HepG2 (cell line): Measurements from ENCODE around the gene BANP. TPM values are rescaled to one million over a fixed set of nuclear protein-coding genes. Genes with fewer than 3 reads are reported as not detected.

Experiments
- ATAC-seq: fragments of 200-7000 bp; cut with Tn5 transposase; 3 replicates; pipeline ENCODE4 v1.9.1; 2020; ENCODE audit warnings: mild to moderate bottlenecking, moderate library complexity
- BruUV-seq: library from RNA; stranded (reverse); fragments of 400-500 nt; replicated peaks from 2 replicates; lab custom pipeline; 2021; lab: Mats Ljungman, UMichigan
- CTCF ChIA-PET: fragments of 300-600 bp; formaldehyde crosslinking; extraction: SDS; loops from one replicate; lab custom pipeline; 2021; ENCODE audit warnings: low total read pairs, inconsistent platforms, low intra/inter-chr PET ratio; lab: Yijun Ruan, JAX
- POLR2A ChIA-PET: fragments of 350-600 bp; sonication (Branson Sonifier 250); formaldehyde crosslinking; loops from one replicate; lab custom pipeline; 2020; ENCODE audit warnings: antibody characterized with exemption, inconsistent platforms; lab: Yijun Ruan, JAX
- DNase-seq: peaks from one replicate; pipeline ENCODE4 v3.0.0-alpha.2; 2015; ENCODE audit warnings: low spot score
- FAIRE-seq: peaks from 3 replicates; lab custom pipeline; 2011; peaks lifted over from hg19 to GRCh38; lab: Jason Lieb, UNC
- H2AFZ ChIP-seq: one replicate; pipeline ENCODE4 v1.6.1; 2011; ENCODE audit warnings: low read length, inconsistent platforms
- H3K27ac ChIP-seq: fragments of 300-600 bp; 3 replicates; pipeline ENCODE4 v1.8.0; 2011; ENCODE audit warnings: mixed run types, mild to moderate bottlenecking, mixed read lengths, low read length, inconsistent platforms; ENCODE audit not compliant: insufficient read depth; ENCODE audit errors: extremely low read length
- H3K27me3 ChIP-seq, 2 experiments: fragments of 200-600 bp in 1 of 2; 2 replicates in 1 of 2; 3 replicates in 1 of 2; pipeline versions ENCODE4 v1.6.0 to v1.8.0; 2011; ENCODE audit warnings: low read length in 2 of 2, mild to moderate bottlenecking in 2 of 2, moderate library complexity in 2 of 2, inconsistent platforms in 1 of 2; ENCODE audit not compliant: insufficient read depth in 2 of 2, control insufficient read depth in 1 of 2
- H3K36me3 ChIP-seq, 2 experiments: fragments of 200-600 bp in 1 of 2; replicated peaks in 1 of 2; 2 replicates in 1 of 2; 3 replicates in 1 of 2; pipeline versions ENCODE4 v1.5.1 to v1.8.0; 2011; ENCODE audit warnings: low read length in 2 of 2, inconsistent platforms in 1 of 2; ENCODE audit not compliant: insufficient read depth in 2 of 2, control insufficient read depth in 1 of 2
- H3K4me1 ChIP-seq: 2 replicates; pipeline ENCODE4 v1.5.1; 2012; ENCODE audit warnings: low read length, inconsistent platforms; ENCODE audit not compliant: insufficient read depth
- H3K4me2 ChIP-seq: 2 replicates; pipeline ENCODE4 v1.6.0; 2011; ENCODE audit warnings: low read depth, low read length, inconsistent platforms
- H3K4me3 ChIP-seq, 3 experiments: fragments of 200-600 bp in 1 of 3; sonication (generic), shearing (Covaris generic) in 1 of 3; replicated peaks in 1 of 3; 2 replicates each; pipeline ENCODE4 v1.5.1; 2011 to 2016; ENCODE audit warnings: low read length in 3 of 3, inconsistent platforms in 2 of 3, low read depth in 2 of 3, mild to moderate bottlenecking in 2 of 3, control low read depth in 1 of 3, mixed read lengths in 1 of 3; ENCODE audit not compliant: insufficient read depth in 1 of 3
- H3K79me2 ChIP-seq: one replicate; pipeline ENCODE4 v1.6.1; 2011; ENCODE audit warnings: low read length, inconsistent platforms; ENCODE audit not compliant: insufficient read depth
- H3K9ac ChIP-seq: 2 replicates; pipeline ENCODE4 v1.6.0; 2011; ENCODE audit warnings: mild to moderate bottlenecking, low read depth, low read length, inconsistent platforms; ENCODE audit not compliant: insufficient read depth
- H3K9me3 ChIP-seq: 2 replicates; pipeline ENCODE4 v1.5.1; 2012; ENCODE audit warnings: mild to moderate bottlenecking, low read length
- H4K20me1 ChIP-seq: 2 replicates; pipeline ENCODE4 v1.6.0; 2011; ENCODE audit warnings: inconsistent platforms, mild to moderate bottlenecking, low read length, moderate library complexity; ENCODE audit not compliant: insufficient read depth
- AKNA ChIP-seq: sonication (generic); formaldehyde crosslinking; IDR thresholded peaks from 2 replicates; pipeline ENCODE4 v1.4.0; 2020; ENCODE audit warnings: missing genetic modification reagents, borderline replicate concordance
- HDAC1 ChIP-seq: sonication (generic); formaldehyde crosslinking; IDR thresholded peaks from 2 replicates; pipeline ENCODE4 v1.5.1; 2020; ENCODE audit warnings: mild to moderate bottlenecking, missing genetic modification reagents
- HNF1A ChIP-seq, 2 experiments: sonication (generic) in 1 of 2; formaldehyde crosslinking in 1 of 2; IDR thresholded peaks; 2 replicates each; pipeline versions ENCODE4 v1.4.0 to v1.6.1; 2016 to 2020; ENCODE audit warnings: borderline replicate concordance in 1 of 2, low read depth in 1 of 2, mild to moderate bottlenecking in 1 of 2, missing genetic modification reagents in 1 of 2
- NFYC ChIP-seq: IDR thresholded peaks from 2 replicates; pipeline ENCODE4 v1.6.1; 2016; ENCODE audit warnings: missing genetic modification reagents, missing compliant biosample characterization
- REL ChIP-seq: sonication (generic); formaldehyde crosslinking; conservative IDR thresholded peaks from 2 replicates; pipeline ENCODE4 v1.8.0; 2022; ENCODE audit warnings: mild to moderate bottlenecking, missing genetic modification reagents, moderate library complexity
- SKI ChIP-seq: fragments of 450-650 bp; IDR thresholded peaks from one replicate; pipeline ENCODE4 v1.6.1; 2018; ENCODE audit warnings: mild to moderate bottlenecking; ENCODE audit not compliant: partially characterized antibody
- ZBTB3 ChIP-seq: sonication (generic); formaldehyde crosslinking; IDR thresholded peaks from 2 replicates; pipeline ENCODE4 v1.4.0; 2020; ENCODE audit warnings: low read depth, mild to moderate bottlenecking, moderate library complexity, missing genetic modification reagents, borderline replicate concordance
- ZNF710 ChIP-seq: sonication (generic); formaldehyde crosslinking; IDR thresholded peaks from 2 replicates; pipeline ENCODE4 v1.5.0; 2020; ENCODE audit warnings: mild to moderate bottlenecking, missing genetic modification reagents, borderline replicate concordance
- ZNF780A ChIP-seq: sonication (generic); formaldehyde crosslinking; IDR thresholded peaks from 2 replicates; pipeline ENCODE4 v1.8.0; 2022; ENCODE audit warnings: mild to moderate bottlenecking, missing genetic modification reagents, moderate library complexity
- ZNF792 ChIP-seq: IDR thresholded peaks from 2 replicates; pipeline ENCODE4 v1.6.1; 2016
- ZSCAN9 ChIP-seq: IDR thresholded peaks from 2 replicates; pipeline ENCODE4 v1.6.1; 2016; ENCODE audit warnings: borderline replicate concordance
- WGBS: methylation state at CpG from one replicate; pipeline ENCODE4 v1.1.6; 2017; ENCODE audit warnings: low lambda C conversion rate; 5-methylcytosine and 5-hydroxymethylcytosine counted together
- in situ Hi-C: cut with HindIII; loops from 2 replicates; pipeline ENCODE4 v1.10.0; 2017; ENCODE audit warnings: low pct_unique_long_range_greater_than_20kb; ENCODE audit not compliant: extremely low pct_ligation_motif_present
- intact Hi-C: fragments of 100-400 bp; cut with micrococcal nuclease; formaldehyde crosslinking; loops from one replicate; pipeline ENCODE4 v1.10.0; 2022; ENCODE audit not compliant: unreplicated experiment
- polyA plus RNA-seq, 8 experiments: library from polyadenylated mRNA; depleted of rRNA in 3 of 8; stranded (reverse) in 7 of 8; unstranded in 1 of 8; fragments of >200 nt; fragmentation: Illumina TruSeq in 4 of 8; extraction: Trizol in 4 of 8; gene quantifications; 2 replicates each; pipeline versions ENCODE4 v1.2.1 to v1.2.3, GENCODE V29; 2011 to 2016; ENCODE audit warnings: low read depth in 4 of 8, missing spikeins in 1 of 8, mixed read lengths in 1 of 8; ENCODE audit not compliant: insufficient read depth in 1 of 8
- total RNA-seq, 5 experiments: library from RNA; depleted of rRNA; stranded (reverse); fragments of >200 nt; fragmentation: Illumina TruSeq; extraction: Trizol; gene quantifications; 2 replicates each; pipeline ENCODE4 v1.2.3, GENCODE V29; 2016; ENCODE audit warnings: low read depth in 1 of 5

BANP gene
- total and polyA plus RNA-seq, 2 of the 13 experiments (the other 11 are each of a cell fraction or from before 2014, with no cell fraction given): 20.2 to 23.8 TPM

- Histone ChIP-seq H3K79me2 (peaks cover 25% of the 10 kb centered on the region), H4K20me1 (0 out of 2 replicates have a peak, but pooled peaks cover 5% of the 10 kb centered on the region), H3K27ac (peak overlapping the region; percentile 84), H3K4me3 (peak overlapping the region; percentile 51 to 66 (median 65)), H2AFZ (peak overlapping the region; percentile 97), H3K36me3 (peaks cover 0 to 11% of the 10 kb centered on the region in 2 experiments; a peak in 2 of 5 replicates), H3K4me1 (peaks cover 81% of the 10 kb centered on the region), H3K9ac (peak overlapping the region; percentile 86), H3K27me3 (no peaks in the 10 kb centered on the region), H3K4me2 (peak overlapping the region; percentile 94), H3K9me3 (no peaks in the 10 kb centered on the region)
- DNase-seq (peak; percentile 81), FAIRE-seq (peak; percentile 78), ATAC-seq (peak; percentile 13)
- ChIA-PET POLR2A (interaction anchor here (0.8 to 6.0 kb wide), 7 partner anchors 9 to 183 kb away, joined by 4 to 110 read pairs (median 6); partner anchors contain the start of genes CA5A and KLHDC4), CTCF (no interaction called here)
- no TSS peak for BruUV-seq
- intact Hi-C loops (no loop called here), in situ Hi-C loops (no loop called here)
- 12% methylated on average over 16 of the region's 16 CpGs for WGBS
- TF ChIP-seq AKNA (CRISPR knock-in tag) (no peak), ZNF780A (CRISPR knock-in tag) (no peak), SKI (no peak), HNF1A (IDR thresholded peaks at IDR 0.05; ENCODE audit: low read depth) (no peak), HNF1A (CRISPR knock-in tag; IDR thresholded peaks at IDR 0.05; ENCODE audit: borderline replicate concordance) (0 out of 2 replicates have a peak, but pooled peaks have one; percentile 34), ZBTB3 (CRISPR knock-in tag) (no peak), NFYC (no peak; the same call in none of the 2 replicates), ZSCAN9 (peak; percentile 48; the same call in 1 of the 2 replicates), HDAC1 (CRISPR knock-in tag) (peak; percentile 75), ZNF710 (peak; percentile 59; the same call in 1 of the 2 replicates), REL (CRISPR knock-in tag) (no peak), ZNF792 (CRISPR knock-in tag) (peak; percentile 40; the same call in 1 of the 2 replicates)
Observed at GRCh38 chr16:87949071-87949744, 2.0 kb upstream of the BANP start.
